Measurements from ENCODE around the gene SGCD. TPM values are rescaled to one million over a fixed set of nuclear protein-coding genes. Genes with fewer than 3 reads are reported as not detected.

Gene SGCD
- total RNA-seq, 1 donor from 2014 or later: 8.8 TPM

GRCh38 chr5:156314416-156314815 lies 12.5 kb upstream of the SGCD start:
- no peak overlapping the region for H3K27ac Mint-ChIP-seq
- no peak overlapping the region for H3K4me3 Mint-ChIP-seq
- no peaks in the 10 kb centered on the region for H3K27me3 Mint-ChIP-seq
- H3K36me3 Mint-ChIP-seq: no peaks in the 10 kb centered on the region
- H3K4me1 Mint-ChIP-seq (ENCODE audit: unreplicated experiment): no peaks in the 10 kb centered on the region
- TF ChIP-seq CTCF (conservative IDR thresholded peaks at IDR 0.05): no peak
- peaks cover 6% of the 10 kb centered on the region for H3K9me3 Mint-ChIP-seq
- no peak for DNase-seq (ENCODE audit: extremely low spot score, unreplicated experiment)

- Mint-ChIP-seq H3K4me1 (ENCODE audit: unreplicated experiment) (peaks cover 31% of the 10 kb centered on the region), H3K4me3 (no peak overlapping the region), H3K9me3 (no peaks in the 10 kb centered on the region), H3K36me3 (no peaks in the 10 kb centered on the region), H3K27ac (no peak overlapping the region), H3K27me3 (peaks cover 3% of the 10 kb centered on the region)
- TF ChIP-seq CTCF (conservative IDR thresholded peaks at IDR 0.05): no peak
- no peak for DNase-seq (ENCODE audit: extremely low spot score, unreplicated experiment)
These were observed 4.3 kb upstream of the SGCD start for GRCh38 chr5:156322666-156323065.

GRCh38 chr5:156327296-156327695 lies 332 bp downstream of the SGCD start:
- H3K4me1 Mint-ChIP-seq (ENCODE audit: unreplicated experiment): peaks cover 47% of the 10 kb centered on the region
- DNase-seq (ENCODE audit: extremely low spot score, unreplicated experiment): no peak
- no peak for TF ChIP-seq CTCF (conservative IDR thresholded peaks at IDR 0.05)
- no peaks in the 10 kb centered on the region for H3K9me3 Mint-ChIP-seq
- H3K27me3 Mint-ChIP-seq: peaks cover 3% of the 10 kb centered on the region
- H3K36me3 Mint-ChIP-seq: peaks cover 7% of the 10 kb centered on the region
- peak overlapping the region; percentile 54 for H3K27ac Mint-ChIP-seq
- peak overlapping the region; percentile 85 for H3K4me3 Mint-ChIP-seq

- H3K27ac Mint-ChIP-seq: no peak overlapping the region
- no peak for DNase-seq (ENCODE audit: extremely low spot score, unreplicated experiment)
- H3K9me3 Mint-ChIP-seq: no peaks in the 10 kb centered on the region
- no peaks in the 10 kb centered on the region for H3K27me3 Mint-ChIP-seq
- TF ChIP-seq CTCF (conservative IDR thresholded peaks at IDR 0.05): no peak
- peak overlapping the region; percentile 85 for H3K4me3 Mint-ChIP-seq
- peaks cover 47% of the 10 kb centered on the region for H3K4me1 Mint-ChIP-seq (ENCODE audit: unreplicated experiment)
- peaks cover 7% of the 10 kb centered on the region for H3K36me3 Mint-ChIP-seq
These were observed 1.2 kb downstream of the SGCD start for GRCh38 chr5:156328161-156328560.

GRCh38 chr5:156328766-156329165 lies 1.8 kb downstream of the SGCD start:
- H3K36me3 Mint-ChIP-seq: peaks cover 7% of the 10 kb centered on the region
- no peaks in the 10 kb centered on the region for H3K27me3 Mint-ChIP-seq
- H3K9me3 Mint-ChIP-seq: no peaks in the 10 kb centered on the region
- H3K4me3 Mint-ChIP-seq: peak overlapping the region; percentile 85
- peaks cover 47% of the 10 kb centered on the region for H3K4me1 Mint-ChIP-seq (ENCODE audit: unreplicated experiment)
- DNase-seq (ENCODE audit: extremely low spot score, unreplicated experiment): no peak
- no peak for TF ChIP-seq CTCF (conservative IDR thresholded peaks at IDR 0.05)
- H3K27ac Mint-ChIP-seq: no peak overlapping the region

- DNase-seq (ENCODE audit: extremely low spot score, unreplicated experiment): no peak
- peaks cover 7% of the 10 kb centered on the region for H3K36me3 Mint-ChIP-seq
- no peaks in the 10 kb centered on the region for H3K9me3 Mint-ChIP-seq
- TF ChIP-seq CTCF (conservative IDR thresholded peaks at IDR 0.05): no peak
- H3K4me3 Mint-ChIP-seq: peak overlapping the region; percentile 85
- no peak overlapping the region for H3K27ac Mint-ChIP-seq
- peaks cover 47% of the 10 kb centered on the region for H3K4me1 Mint-ChIP-seq (ENCODE audit: unreplicated experiment)
- H3K27me3 Mint-ChIP-seq: no peaks in the 10 kb centered on the region
These were observed 2.2 kb downstream of the SGCD start for GRCh38 chr5:156329171-156329611.

Measured in type B pancreatic cell (in vitro differentiated cells).